DND-41 (cell line): ENCODE results near the gene NUP85.

Experiments used
- ATAC-seq: fragments of 200-7000 bp; cut with Tn5 transposase; 3 replicates; pipeline ENCODE4 v1.9.1; 2021; ENCODE audit warnings: low read depth; ENCODE audit not compliant: insufficient read depth
- DNase-seq: peaks from one replicate; pipeline ENCODE4 v3.0.0-alpha.2; 2020
- H2AFZ ChIP-seq: 2 replicates; pipeline ENCODE4 v1.6.0; 2012; ENCODE audit warnings: low read depth, low read length
- H3K27ac ChIP-seq: 2 replicates; pipeline ENCODE4 v1.5.1; 2012; ENCODE audit warnings: low read length, inconsistent platforms
- H3K27me3 ChIP-seq: fragments of 200-600 bp; sonication (generic); 2 replicates; pipeline ENCODE4 v1.6.0; 2012; ENCODE audit warnings: low read length, mild to moderate bottlenecking, inconsistent platforms; ENCODE audit not compliant: insufficient read depth, poor library complexity
- H3K36me3 ChIP-seq: 2 replicates; pipeline ENCODE4 v1.5.1; 2012; ENCODE audit warnings: low read length, inconsistent platforms; ENCODE audit not compliant: insufficient read depth
- H3K4me1 ChIP-seq: 2 replicates; pipeline ENCODE4 v1.5.1; 2012; ENCODE audit warnings: mild to moderate bottlenecking, low read length; ENCODE audit not compliant: insufficient read depth
- H3K4me2 ChIP-seq: 2 replicates; pipeline ENCODE4 v1.6.0; 2012; ENCODE audit warnings: mild to moderate bottlenecking, moderate library complexity, low read length, inconsistent platforms; ENCODE audit not compliant: insufficient read depth
- H3K4me3 ChIP-seq, 2 experiments: fragments of 200-600 bp in 1 of 2; shearing (Covaris generic) in 1 of 2; 2 replicates each; pipeline ENCODE4 v1.5.1; 2012 to 2016; ENCODE audit warnings: inconsistent platforms in 2 of 2, low read length in 2 of 2, mild to moderate bottlenecking in 2 of 2, low read depth in 1 of 2, moderate library complexity in 1 of 2
- H3K79me2 ChIP-seq: 2 replicates; pipeline ENCODE4 v1.6.0; 2012; ENCODE audit warnings: low read length, inconsistent platforms; ENCODE audit not compliant: insufficient read depth
- H3K9ac ChIP-seq: 2 replicates; pipeline ENCODE4 v1.6.0; 2012; ENCODE audit warnings: low read depth, mild to moderate bottlenecking, inconsistent platforms, low read length, moderate library complexity
- H3K9me3 ChIP-seq: 2 replicates; pipeline ENCODE4 v1.5.1; 2012; ENCODE audit warnings: low read length, moderate library complexity, mild to moderate bottlenecking, inconsistent platforms; ENCODE audit not compliant: insufficient read depth, severe bottlenecking
- H4K20me1 ChIP-seq: 2 replicates; pipeline ENCODE4 v1.6.0; 2012; ENCODE audit warnings: low read length; ENCODE audit not compliant: insufficient read depth
- EZH2 ChIP-seq: IDR thresholded peaks from 3 replicates; pipeline ENCODE4 v1.6.1; 2012; ENCODE audit warnings: borderline replicate concordance, low read depth, mild to moderate bottlenecking, moderate library complexity, low read length, inconsistent platforms; ENCODE audit not compliant: severe bottlenecking
- TF ChIP-seq, protein P1 (sequence below): IDR thresholded peaks from 2 replicates; pipeline ENCODE4 v1.5.1; 2012; ENCODE audit warnings: borderline replicate concordance, low read length, moderate library complexity, mild to moderate bottlenecking; ENCODE audit not compliant: poor library complexity, severe bottlenecking; ENCODE audit errors: extremely low read depth

Gene NUP85

DNA sequence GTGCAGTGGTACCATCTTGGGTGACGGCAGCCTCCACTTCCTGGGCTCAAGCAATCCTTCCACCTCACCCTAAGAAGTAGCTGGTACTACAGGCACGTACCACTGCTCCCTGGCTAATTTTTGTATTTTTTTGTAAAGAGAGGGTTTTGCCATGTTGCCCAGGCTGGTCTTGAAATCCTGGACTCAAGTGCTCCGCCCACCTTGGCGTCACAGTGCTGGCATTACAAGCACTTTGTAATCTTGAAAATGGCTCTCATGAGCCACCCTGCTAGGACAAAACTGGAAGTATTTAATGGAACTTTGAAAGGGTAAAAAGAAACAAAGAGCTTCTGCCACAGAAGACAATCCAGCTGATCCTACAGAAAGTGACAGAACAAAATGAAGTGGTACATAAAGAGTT lies 32.0 kb upstream of the NUP85 start:
- no peak overlapping the region for H2AFZ ChIP-seq
- TF ChIP-seq, protein P1, sequence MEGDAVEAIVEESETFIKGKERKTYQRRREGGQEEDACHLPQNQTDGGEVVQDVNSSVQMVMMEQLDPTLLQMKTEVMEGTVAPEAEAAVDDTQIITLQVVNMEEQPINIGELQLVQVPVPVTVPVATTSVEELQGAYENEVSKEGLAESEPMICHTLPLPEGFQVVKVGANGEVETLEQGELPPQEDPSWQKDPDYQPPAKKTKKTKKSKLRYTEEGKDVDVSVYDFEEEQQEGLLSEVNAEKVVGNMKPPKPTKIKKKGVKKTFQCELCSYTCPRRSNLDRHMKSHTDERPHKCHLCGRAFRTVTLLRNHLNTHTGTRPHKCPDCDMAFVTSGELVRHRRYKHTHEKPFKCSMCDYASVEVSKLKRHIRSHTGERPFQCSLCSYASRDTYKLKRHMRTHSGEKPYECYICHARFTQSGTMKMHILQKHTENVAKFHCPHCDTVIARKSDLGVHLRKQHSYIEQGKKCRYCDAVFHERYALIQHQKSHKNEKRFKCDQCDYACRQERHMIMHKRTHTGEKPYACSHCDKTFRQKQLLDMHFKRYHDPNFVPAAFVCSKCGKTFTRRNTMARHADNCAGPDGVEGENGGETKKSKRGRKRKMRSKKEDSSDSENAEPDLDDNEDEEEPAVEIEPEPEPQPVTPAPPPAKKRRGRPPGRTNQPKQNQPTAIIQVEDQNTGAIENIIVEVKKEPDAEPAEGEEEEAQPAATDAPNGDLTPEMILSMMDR, result no peak
- TF ChIP-seq EZH2, result no peak
- no peaks in the 10 kb centered on the region for H3K9me3 ChIP-seq
- peaks cover 76% of the 10 kb centered on the region for H4K20me1 ChIP-seq
- H3K4me2 ChIP-seq, result no peak overlapping the region
- H3K36me3 ChIP-seq, result peaks cover 95% of the 10 kb centered on the region
- H3K9ac ChIP-seq, result no peak overlapping the region
- DNase-seq, result no peak
- H3K4me3 ChIP-seq, result no peak overlapping the region
- no peak for ATAC-seq
- H3K27me3 ChIP-seq, result no peaks in the 10 kb centered on the region
- H3K27ac ChIP-seq, result no peak overlapping the region
- H3K4me1 ChIP-seq, result peaks cover 28% of the 10 kb centered on the region
- H3K79me2 ChIP-seq, result peaks cover 96% of the 10 kb centered on the region

- peaks cover 86% of the 10 kb centered on the region for H4K20me1 ChIP-seq
- H3K9me3 ChIP-seq, result no peaks in the 10 kb centered on the region
- no peak overlapping the region for H3K4me3 ChIP-seq
- TF ChIP-seq EZH2, result no peak
- TF ChIP-seq, protein P1, result no peak
- H3K79me2 ChIP-seq, result peaks cover 100% of the 10 kb centered on the region
- H3K27me3 ChIP-seq, result no peaks in the 10 kb centered on the region
- no peak overlapping the region for H3K4me2 ChIP-seq
- peaks cover 97% of the 10 kb centered on the region for H3K36me3 ChIP-seq
- no peak overlapping the region for H3K27ac ChIP-seq
- H2AFZ ChIP-seq, result no peak overlapping the region
- DNase-seq (no peak), ATAC-seq (no peak)
- H3K9ac ChIP-seq, result no peak overlapping the region
- peaks cover 43% of the 10 kb centered on the region for H3K4me1 ChIP-seq
Measured at GRCh38 chr17:75174996-75175395, 30.5 kb upstream of the NUP85 start.

- ATAC-seq (no peak), DNase-seq (no peak)
- Histone ChIP-seq H3K4me1 (peaks cover 54% of the 10 kb centered on the region), H3K27me3 (no peaks in the 10 kb centered on the region), H3K79me2 (peaks cover 100% of the 10 kb centered on the region), H3K4me3 (no peak overlapping the region), H3K4me2 (no peak overlapping the region), H4K20me1 (peaks cover 84% of the 10 kb centered on the region), H3K9me3 (no peaks in the 10 kb centered on the region), H3K36me3 (peaks cover 95% of the 10 kb centered on the region), H2AFZ (no peak overlapping the region), H3K27ac (no peak overlapping the region), H3K9ac (no peak overlapping the region)
- TF ChIP-seq, protein P1, result no peak
- no peak for TF ChIP-seq EZH2
Measured at GRCh38 chr17:75176625-75177024, 28.9 kb upstream of the NUP85 start.

- Histone ChIP-seq H3K27ac (0 out of 2 replicates have a peak overlapping the region, but pooled peaks have one; percentile 31), H3K36me3 (peaks cover 85% of the 10 kb centered on the region)
- no peak for TF ChIP-seq EZH2
- TF ChIP-seq, protein P1, result no peak
Measured at GRCh38 chr17:75178453-75178852, 27.0 kb upstream of the NUP85 start.

More at GRCh38 chr17:75178453-75178852, 27.0 kb upstream of the NUP85 start:
- peak overlapping the region; percentile 78; the same call in 1 of the 2 replicates for H3K4me2 ChIP-seq
- H3K9me3 ChIP-seq, result no peaks in the 10 kb centered on the region
- H3K79me2 ChIP-seq, result peaks cover 98% of the 10 kb centered on the region
- H3K4me3 ChIP-seq, result no peak overlapping the region
- 0 out of 2 replicates have a peak overlapping the region, but pooled peaks have one; percentile 21 for H3K9ac ChIP-seq
- peaks cover 57% of the 10 kb centered on the region for H3K4me1 ChIP-seq
- H2AFZ ChIP-seq, result no peak overlapping the region
- ATAC-seq (no peak), DNase-seq (peak; percentile 35)
- H3K27me3 ChIP-seq, result no peaks in the 10 kb centered on the region
- peaks cover 76% of the 10 kb centered on the region for H4K20me1 ChIP-seq
